Erythroblast (primary cell): ENCODE results near the gene MSLN.

Experiments used
- GATA1 ChIP-seq: IDR thresholded peaks from 2 replicates; pipeline ENCODE4 v1.6.1; 2011; ENCODE audit warnings: low read depth, mild to moderate bottlenecking, control low read depth, low read length, moderate library complexity
- POLR2A ChIP-seq: IDR thresholded peaks from 2 replicates; pipeline ENCODE4 v1.6.1; 2011; ENCODE audit warnings: mild to moderate bottlenecking, low read length

DNA sequence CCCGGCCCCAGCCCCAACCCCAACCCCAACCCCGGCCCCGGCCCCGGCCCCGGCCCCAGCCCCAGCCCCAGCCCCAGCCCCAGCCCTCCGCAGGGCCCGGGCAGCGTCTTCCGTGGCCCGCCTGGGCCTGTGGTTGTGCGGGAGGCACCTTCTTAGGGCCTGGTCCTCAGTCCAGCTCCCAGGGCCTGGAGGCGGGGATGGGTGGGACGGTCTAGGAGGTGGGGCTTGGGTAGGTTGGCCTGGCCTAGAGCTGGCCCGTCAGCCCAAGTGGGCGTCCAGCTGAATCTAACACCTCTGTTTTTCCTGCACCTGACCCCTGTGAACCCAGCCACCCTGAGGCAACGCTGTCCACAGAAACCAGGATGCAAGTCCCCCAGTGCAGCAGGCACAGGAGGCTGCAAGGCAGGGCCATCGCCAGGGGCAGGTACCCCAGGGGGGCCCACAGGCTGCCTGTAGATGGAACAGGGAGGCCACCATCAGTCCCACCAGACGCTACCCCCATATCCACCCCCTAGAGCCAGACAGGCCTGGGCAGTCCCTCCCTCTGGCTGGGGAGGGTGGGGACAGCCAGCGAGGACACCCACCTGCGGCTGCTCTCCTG lies 8.8 kb downstream of the MSLN start:
- TF ChIP-seq POLR2A: no peak
- TF ChIP-seq GATA1: no peak
